Ovary (tissue), 10 donors: ENCODE results near the gene NECTIN2. TPM values are rescaled to one million over a fixed set of nuclear protein-coding genes. Genes with fewer than 3 reads are reported as not detected.
A peak's percentile ranks its signal among the peaks of the same experiment; 100 is the strongest.

Source experiments
- DNase-seq, 5 donors: peaks; one replicate each; pipeline ENCODE4 v3.0.0-alpha.2; 2019 to 2020
- H3K27ac ChIP-seq, 2 donors: fragments of 200-600 bp; one replicate each; pipeline versions ENCODE4 v1.5.1 to v1.8.0; 2019 to 2022
- H3K27me3 ChIP-seq: fragments of 200-600 bp; one replicate; pipeline ENCODE4 v1.8.0; 2022
- H3K36me3 ChIP-seq: fragments of 200-600 bp; sonication (generic); one replicate; pipeline ENCODE4 v1.5.1; 2019
- H3K4me1 ChIP-seq: one replicate; pipeline ENCODE4 v1.8.1; 2013; ENCODE audit warnings: mild to moderate bottlenecking, moderate library complexity; ENCODE audit not compliant: insufficient read depth
- H3K4me3 ChIP-seq: fragments of 200-600 bp; sonication (generic); one replicate; pipeline ENCODE4 v1.5.1; 2017
- H3K9me3 ChIP-seq, 2 donors: fragments of 200-600 bp in 1 of 2; sonication (generic) in 1 of 2; one replicate each; pipeline versions ENCODE4 v1.5.1 to v1.8.1; 2013 to 2019; ENCODE audit warnings: mild to moderate bottlenecking in 1 of 2, moderate library complexity in 1 of 2
- EP300 ChIP-seq: sonication (generic); formaldehyde crosslinking; IDR thresholded peaks from one replicate; pipeline ENCODE4 v1.6.1; 2017; ENCODE audit warnings: antibody characterized with exemption
- POLR2A ChIP-seq: fragments of 450-650 bp; IDR thresholded peaks from one replicate; pipeline ENCODE4 v1.6.1; 2017; ENCODE audit warnings: antibody characterized with exemption, mild to moderate bottlenecking, moderate library complexity
- WGBS, 3 donors: extraction: QIAGEN DNeasy Blood & Tissue Kit in 1 of 3; methylation state at CpG; one replicate each; pipeline versions ENCODE4 v1.1.5 to v1.1.7; 2013 to 2017; 5-methylcytosine and 5-hydroxymethylcytosine counted together
- intact Hi-C, 4 donors: fragments of 100-400 bp; cut with DNase I; formaldehyde crosslinking; loops; one replicate each; pipeline versions ENCODE4 v1.11.0 to v1.15.1; 2022 to 2023
- long read RNA-seq, 3 donors: library from polyadenylated mRNA in 2 of 3; unstranded in 2 of 3; transcript quantifications; one replicate each; pipeline ENCODE4 v2.0.0 and lab custom pipeline, GENCODE V29; 2021 to 2026
- polyA plus RNA-seq, 2 donors: library from polyadenylated mRNA; stranded (reverse); fragments of 200-250 nt in 1 of 2; fragments of 350-450 nt in 1 of 2; fragmentation: Illumina TruSeq in 1 of 2; extraction: RNeasy Lipid Tissue Mini Kit (QIAGEN cat#74804) in 1 of 2; gene quantifications; one replicate each; pipeline ENCODE4 v1.2.3, GENCODE V29; 2013 to 2014
- total RNA-seq, 7 donors: library from RNA; depleted of rRNA in 2 of 7; stranded (reverse); fragments of >200 nt in 2 of 7; fragmentation: NEBNext Ultra II Directional in 3 of 7; extraction: Animal tissue kit (Norgen Biotek cat#: 25700) in 3 of 7; gene quantifications; one replicate each; pipeline versions ENCODE4 v1.1.0 to v1.2.4, GENCODE V29; 2016 to 2023
- TF ChIP-seq, protein P1 (sequence below), 3 donors: fragments of 450-650 bp in 2 of 3; fragments of 200-600 bp in 1 of 3; IDR thresholded peaks; one replicate each; pipeline versions ENCODE4 v1.5.1 to v1.8.0; 2016 to 2022; ENCODE audit warnings: antibody characterized with exemption in 3 of 3, mild to moderate bottlenecking in 1 of 3
- donor health status: DM: no; HTN: no; CAD: no; lungs with moderate emphysema.
- donor health status: DM: no; HTN: no; CAD: no.
- donor health status: Bipolar disorder and iron deficiency.
- donor health status: DM: yes; HTN: yes; CAD: no.
- donor health status: DM: no; HTN: no; CAD: no.
- donor health status: DM: yes; HTN: yes; CAD: no.

The NECTIN2 gene
- total RNA-seq, result 100 to 1,000 TPM in 1 of 7 donors, 10 to 100 TPM in 6; 37.8 to 185 (median 71.8) TPM
- polyA plus RNA-seq, result 10 to 100 TPM; 40.3 to 76.3 TPM
- long read RNA-seq, donor 1, transcript NECTIN2-202 (6 exons, 2,112 nt), result major isoform, 129 of 159 reads
- long read RNA-seq, donor 1, transcript NECTIN2-201 (9 exons, 2,466 nt), result minor isoform, 7 of 159 reads
- long read RNA-seq, donor 1, partial matches to known transcripts, result 12 of 159 reads
- long read RNA-seq, donor 1, other reads (novel, unspliced or antisense), result 11 of 159 reads
- long read RNA-seq, donor 2, transcript NECTIN2-202 (6 exons, 2,112 nt), result minor isoform, 8 of 36 reads
- long read RNA-seq, donor 2, transcript NECTIN2-201 (9 exons, 2,466 nt), result major isoform, 11 of 36 reads
- long read RNA-seq, donor 2, partial matches to known transcripts, result 17 of 36 reads
- long read RNA-seq, donor 2, other reads (novel, unspliced or antisense), result 0 of 36 reads
- long read RNA-seq, donor 3, transcript NECTIN2-201 (9 exons, 2,466 nt), result minor isoform, 68 of 242 reads
- long read RNA-seq, donor 3, transcript NECTIN2-202 (6 exons, 2,112 nt), result major isoform, 142 of 242 reads
- long read RNA-seq, donor 3, partial matches to known transcripts, result 21 of 242 reads
- long read RNA-seq, donor 3, other reads (novel, unspliced or antisense), result 11 of 242 reads

DNA sequence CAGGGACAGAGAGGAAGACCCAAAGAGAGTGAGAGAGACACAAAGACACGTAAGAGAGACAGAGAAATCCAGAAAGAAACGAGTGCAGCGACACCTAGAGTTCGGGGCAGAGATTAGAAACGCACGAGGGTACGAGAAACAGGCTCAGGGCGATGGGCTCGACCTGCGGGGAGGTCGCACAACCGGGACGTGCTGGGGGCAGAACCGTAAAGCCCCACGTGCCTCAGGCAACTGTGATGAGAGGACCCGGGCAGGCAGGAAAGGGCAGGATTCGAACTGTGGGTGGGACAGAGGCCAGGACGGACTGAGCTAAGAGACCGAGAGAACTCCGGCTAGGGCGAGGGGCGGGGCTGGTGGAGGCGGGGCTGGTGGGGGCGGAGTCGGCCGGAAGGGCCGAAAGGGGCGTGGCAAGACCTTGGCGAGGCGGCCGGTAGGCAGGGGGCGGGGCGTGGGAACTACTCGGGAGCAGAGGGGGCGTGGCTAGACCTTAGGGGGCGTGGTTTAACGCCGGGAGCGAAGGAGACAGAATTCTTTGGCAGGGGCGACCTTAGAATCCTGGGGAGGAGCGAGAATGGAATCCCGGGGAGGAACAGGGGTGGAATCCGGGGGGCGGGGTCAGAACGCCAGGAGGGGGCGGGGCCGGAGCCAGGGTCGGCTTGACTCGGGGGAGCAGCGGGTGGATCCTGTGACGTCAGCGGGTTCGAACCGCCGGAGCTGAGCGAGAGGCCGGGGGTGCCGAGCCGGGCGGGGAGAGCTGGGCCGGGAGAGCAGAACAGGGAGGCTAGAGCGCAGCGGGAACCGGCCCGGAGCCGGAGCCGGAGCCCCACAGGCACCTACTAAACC is at the start of gene NECTIN2:
TSS of gene NECTIN2 (plus strand) at position 686 of the 843 bp plus-strand sequence. CDS start 229 bp downstream, outside the sequence.
- peak within 1 kb of the TSS; percentile 88 to 93 for H3K27ac ChIP-seq
- intact Hi-C loops, result loop anchor here in 3 of 4 donors (1.0 to 2.0 kb wide), 3 partner anchors 43 to 45 kb away; partner anchors contain the start of gene TOMM40 (in 1 of the 3)
- no peaks in the 10 kb centered on the region for H3K27me3 ChIP-seq
- TF ChIP-seq, protein P1, sequence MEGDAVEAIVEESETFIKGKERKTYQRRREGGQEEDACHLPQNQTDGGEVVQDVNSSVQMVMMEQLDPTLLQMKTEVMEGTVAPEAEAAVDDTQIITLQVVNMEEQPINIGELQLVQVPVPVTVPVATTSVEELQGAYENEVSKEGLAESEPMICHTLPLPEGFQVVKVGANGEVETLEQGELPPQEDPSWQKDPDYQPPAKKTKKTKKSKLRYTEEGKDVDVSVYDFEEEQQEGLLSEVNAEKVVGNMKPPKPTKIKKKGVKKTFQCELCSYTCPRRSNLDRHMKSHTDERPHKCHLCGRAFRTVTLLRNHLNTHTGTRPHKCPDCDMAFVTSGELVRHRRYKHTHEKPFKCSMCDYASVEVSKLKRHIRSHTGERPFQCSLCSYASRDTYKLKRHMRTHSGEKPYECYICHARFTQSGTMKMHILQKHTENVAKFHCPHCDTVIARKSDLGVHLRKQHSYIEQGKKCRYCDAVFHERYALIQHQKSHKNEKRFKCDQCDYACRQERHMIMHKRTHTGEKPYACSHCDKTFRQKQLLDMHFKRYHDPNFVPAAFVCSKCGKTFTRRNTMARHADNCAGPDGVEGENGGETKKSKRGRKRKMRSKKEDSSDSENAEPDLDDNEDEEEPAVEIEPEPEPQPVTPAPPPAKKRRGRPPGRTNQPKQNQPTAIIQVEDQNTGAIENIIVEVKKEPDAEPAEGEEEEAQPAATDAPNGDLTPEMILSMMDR (IDR thresholded peaks at IDR 0.05), result peak; percentile 26 to 90 (median 83)
- TF ChIP-seq EP300, result peak; percentile 34
- peak; percentile 93 for TF ChIP-seq POLR2A
- peak; percentile 100 for DNase-seq
- H3K4me3 ChIP-seq, result peak within 1 kb of the TSS; percentile 100
- WGBS, 3 donors, result 1% methylated on average over 61 to 67 of the region's 67 CpGs
- H3K4me1 ChIP-seq, result peaks cover 6% of the 10 kb centered on the region
- H3K9me3 ChIP-seq, result no peaks in the 10 kb centered on the region
- no peaks in the 10 kb centered on the region for H3K36me3 ChIP-seq

DNA sequence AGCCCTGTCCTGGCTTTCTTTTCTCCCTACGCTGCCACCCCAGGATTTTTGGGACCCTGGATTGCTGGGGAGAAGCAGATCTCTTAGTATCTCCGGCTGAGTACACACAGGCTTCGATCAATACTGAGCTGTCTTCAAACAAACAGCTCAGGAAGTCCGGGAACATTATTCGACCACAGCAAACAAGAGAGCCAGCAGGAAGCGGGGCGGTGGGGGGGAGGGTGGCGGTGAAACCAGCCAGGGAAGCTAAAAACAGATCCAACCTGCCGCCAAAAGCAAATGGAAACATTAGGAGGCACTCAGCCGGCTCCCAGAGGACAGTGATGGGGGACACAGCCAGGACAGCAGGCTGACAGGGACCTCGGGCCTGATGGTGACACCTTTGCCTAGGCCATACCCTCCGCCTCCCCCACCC is 49.4 kb upstream of the NECTIN2 start:
- H3K36me3 ChIP-seq, result no peaks in the 10 kb centered on the region
- no peaks in the 10 kb centered on the region for H3K4me1 ChIP-seq
- no peak overlapping the region for H3K4me3 ChIP-seq
- H3K9me3 ChIP-seq, result no peaks in the 10 kb centered on the region
- H3K27ac ChIP-seq, result no peak overlapping the region
- intact Hi-C loops, result no loop called here
- TF ChIP-seq EP300, result no peak
- TF ChIP-seq, protein P1 (IDR thresholded peaks at IDR 0.05), result no peak
- TF ChIP-seq POLR2A, result no peak
- DNase-seq, result no peak
- WGBS, 3 donors, result 22 to 25% (median 25%) methylated on average over 12 of the region's 12 CpGs
- H3K27me3 ChIP-seq, result no peaks in the 10 kb centered on the region

DNA sequence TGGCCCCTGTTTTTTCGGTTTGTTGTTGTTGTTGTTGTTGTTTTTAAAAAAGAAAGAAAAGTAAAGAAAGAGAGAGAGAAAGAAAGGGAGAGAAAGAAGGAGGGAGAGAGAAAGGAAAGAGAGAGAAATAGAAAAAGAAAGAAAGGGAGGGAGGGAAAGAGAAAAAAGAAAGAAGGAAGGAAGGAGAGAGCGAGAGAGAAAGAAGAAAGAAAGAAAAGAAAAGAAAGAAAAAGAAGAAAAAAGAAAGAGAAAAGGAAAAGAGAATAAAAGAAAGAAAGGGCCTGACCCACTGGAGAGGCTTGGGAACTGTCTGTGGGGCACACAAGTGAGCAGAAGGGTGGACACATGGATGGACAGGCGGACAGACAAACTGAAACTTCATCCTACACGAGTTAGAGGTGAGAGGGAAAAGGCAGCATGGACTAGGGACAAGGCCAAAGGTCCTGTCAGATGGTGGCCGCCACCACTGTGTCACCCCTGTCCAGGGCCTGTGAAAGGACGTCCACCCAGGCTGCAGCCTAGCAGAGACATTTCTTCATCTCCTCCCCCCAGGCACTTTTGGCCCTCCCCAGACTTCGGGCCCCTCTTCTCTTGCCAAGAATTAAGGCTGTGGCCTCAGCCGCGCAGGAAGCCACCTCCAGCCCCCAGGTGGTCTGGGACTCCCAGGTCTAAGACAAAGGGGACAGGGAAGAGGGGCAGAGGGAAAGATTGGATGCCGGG is 46.3 kb upstream of the NECTIN2 start:
- WGBS, 3 donors, result 71 to 72% (median 71%) methylated on average over 10 of the region's 10 CpGs
- no peak overlapping the region for H3K27ac ChIP-seq
- no peak overlapping the region for H3K4me3 ChIP-seq
- H3K4me1 ChIP-seq, result no peaks in the 10 kb centered on the region
- H3K27me3 ChIP-seq, result no peaks in the 10 kb centered on the region
- H3K9me3 ChIP-seq, result no peaks in the 10 kb centered on the region
- intact Hi-C loops, result loop anchor here in 2 of 4 donors (2.0 to 5.0 kb wide), 2 partner anchors 43 to 45 kb away; no protein-coding TSS in a partner anchor
- TF ChIP-seq EP300 (no peak), POLR2A (no peak)
- TF ChIP-seq, protein P1 (IDR thresholded peaks at IDR 0.05), result no peak
- H3K36me3 ChIP-seq, result no peaks in the 10 kb centered on the region
- no peak for DNase-seq
